Measurements from ENCODE around the gene OLFM1. TPM values are rescaled to one million over a fixed set of nuclear protein-coding genes. Genes with fewer than 3 reads are reported as not detected.

OLFM1 gene
- total and polyA plus RNA-seq, 4 donors, result 7.6 to 24.8 (median 15.8) TPM

GRCh38 chr9:135083831-135084230 is 3.6 kb upstream of the OLFM1 start:
- Histone ChIP-seq H3K4me1 (ENCODE audit: control insufficient read depth in 5 of 5, insufficient read depth in 5 of 5, low read length in 5 of 5) (peaks cover 0 to 22% (median 6%) of the 10 kb centered on the region in 5 donors), H3K4me3 (no peak overlapping the region), H3K27ac (ENCODE audit: low read depth in 1 of 2, low read length in 1 of 2) (no peak overlapping the region), H3K36me3 (ENCODE audit: control insufficient read depth in 4 of 4, insufficient read depth in 4 of 4, low read length in 4 of 4) (no peaks in the 10 kb centered on the region), H3K9ac (ENCODE audit: insufficient read depth in 1 of 2, low read length in 2 of 2) (no peak overlapping the region), H3K9me3 (ENCODE audit: control insufficient read depth in 4 of 4, insufficient read depth in 3 of 4, low read length in 3 of 4) (no peaks in the 10 kb centered on the region), H3K27me3 (ENCODE audit: control insufficient read depth in 3 of 3, insufficient read depth in 3 of 3, low read length in 2 of 3) (peaks cover 0 to 9% (median 7%) of the 10 kb centered on the region in 3 donors)
- DNase-seq (no peak), ATAC-seq (ENCODE audit: insufficient read depth, low FRiP score) (no peak)
- WGBS, 2 donors, result 42 to 57% methylated on average over 8 of the region's 8 CpGs
- no peak for TF ChIP-seq CTCF (IDR thresholded peaks at IDR 0.05; ENCODE audit: control extremely low read depth, extremely low read depth)

GRCh38 chr9:135084262-135084661 is 3.2 kb upstream of the OLFM1 start:
- Histone ChIP-seq H3K9ac (ENCODE audit: insufficient read depth in 1 of 2, low read length in 2 of 2) (no peak overlapping the region), H3K27me3 (ENCODE audit: control insufficient read depth in 3 of 3, insufficient read depth in 3 of 3, low read length in 2 of 3) (peaks cover 0 to 14% (median 8%) of the 10 kb centered on the region in 3 donors), H3K4me1 (ENCODE audit: control insufficient read depth in 5 of 5, insufficient read depth in 5 of 5, low read length in 5 of 5) (peaks cover 0 to 27% (median 6%) of the 10 kb centered on the region in 5 donors), H3K4me3 (no peak overlapping the region), H3K9me3 (ENCODE audit: control insufficient read depth in 4 of 4, insufficient read depth in 3 of 4, low read length in 3 of 4) (no peaks in the 10 kb centered on the region), H3K36me3 (ENCODE audit: control insufficient read depth in 4 of 4, insufficient read depth in 4 of 4, low read length in 4 of 4) (no peaks in the 10 kb centered on the region), H3K27ac (ENCODE audit: low read depth in 1 of 2, low read length in 1 of 2) (no peak overlapping the region)
- no peak for ATAC-seq (ENCODE audit: insufficient read depth, low FRiP score)
- DNase-seq, result no peak
- TF ChIP-seq CTCF (IDR thresholded peaks at IDR 0.05; ENCODE audit: control extremely low read depth, extremely low read depth), result no peak
- 76 to 94% methylated on average over 1 of the region's 1 CpG for WGBS, 2 donors

GRCh38 chr9:135084881-135085760 is 2.3 kb upstream of the OLFM1 start:
- no peak overlapping the region for H3K27ac ChIP-seq (ENCODE audit: low read depth in 1 of 2, low read length in 1 of 2)
- DNase-seq, result no peak

More at GRCh38 chr9:135084881-135085760, 2.3 kb upstream of the OLFM1 start:
- WGBS, 2 donors, result 74 to 79% methylated on average over 20 of the region's 20 CpGs
- no peaks in the 10 kb centered on the region for H3K36me3 ChIP-seq (ENCODE audit: control insufficient read depth in 4 of 4, insufficient read depth in 4 of 4, low read length in 4 of 4)
- no peaks in the 10 kb centered on the region for H3K9me3 ChIP-seq (ENCODE audit: control insufficient read depth in 4 of 4, insufficient read depth in 3 of 4, low read length in 3 of 4)
- peaks cover 5 to 22% (median 14%) of the 10 kb centered on the region in 3 donors for H3K27me3 ChIP-seq (ENCODE audit: control insufficient read depth in 3 of 3, insufficient read depth in 3 of 3, low read length in 2 of 3)
- TF ChIP-seq CTCF (IDR thresholded peaks at IDR 0.05; ENCODE audit: control extremely low read depth, extremely low read depth), result no peak
- H3K4me3 ChIP-seq, result no peak overlapping the region
- ATAC-seq (ENCODE audit: insufficient read depth, low FRiP score), result no peak
- H3K4me1 ChIP-seq (ENCODE audit: control insufficient read depth in 5 of 5, insufficient read depth in 5 of 5, low read length in 5 of 5), result peaks cover 0 to 27% (median 6%) of the 10 kb centered on the region in 5 donors
- H3K9ac ChIP-seq (ENCODE audit: insufficient read depth in 1 of 2, low read length in 2 of 2), result no peak overlapping the region
